Glomerular endothelial cell (primary cell): ENCODE measurements around the gene OR51E1. TPM values are rescaled to one million over a fixed set of nuclear protein-coding genes. Genes with fewer than 3 reads are reported as not detected.

Experiments
- DNase-seq: peaks from one replicate; pipeline ENCODE4 v3.0.0-alpha.2; 2011; ENCODE audit warnings: low read depth, low spot score; ENCODE audit errors: extremely low read depth
- total RNA-seq: library from RNA; depleted of rRNA; stranded (reverse); fragments of >200 nt; gene quantifications from 2 replicates; pipeline ENCODE4 v1.2.3, GENCODE V29; 2015

Gene OR51E1
- total RNA-seq, 1 donor from 2014 or later = not detected

- DNase-seq = no peak
Measured at GRCh38 chr11:4704054-4704789, 60.4 kb downstream of the OR51E1 start, which contains the start of gene MMP26. MMP26 (plus strand) TSS chr11:4704784.

- DNase-seq = no peak
Measured at GRCh38 chr11:4704790-4705334, 61.1 kb downstream of the OR51E1 start.

Other genes starting within 250 kb of the OR51E1 start
- gene OR52K2, start 194.7 kb upstream of the OR51E1 start, total RNA-seq = not detected in 2 replicates
- gene OR52K1, start 161.3 kb upstream of the OR51E1 start, total RNA-seq = not detected in 2 replicates
- not detected in 2 replicates for gene OR52M1, start 98.8 kb upstream of the OR51E1 start, total RNA-seq
- not detected in 2 replicates for gene OR52I2, start 62.2 kb upstream of the OR51E1 start, total RNA-seq
- not detected in 2 replicates for gene OR52I1, start 49.9 kb upstream of the OR51E1 start, total RNA-seq
- gene TRIM68, start 35.8 kb upstream of the OR51E1 start, total RNA-seq = 21.0 and 21.9 TPM in 2 replicates
- not detected in 2 replicates for gene OR51D1, start 6.5 kb upstream of the OR51E1 start, total RNA-seq
- gene OR51E2, start 53.9 kb downstream of the OR51E1 start, total RNA-seq = 0.06 TPM in 1 of 2 replicates, not detected in the other
- not detected in 2 replicates for gene MMP26, start 60.8 kb downstream of the OR51E1 start, total RNA-seq
- gene OR51F1, start 126.0 kb downstream of the OR51E1 start, total RNA-seq = not detected in 2 replicates
- gene OR52R1, start 160.4 kb downstream of the OR51E1 start, total RNA-seq = not detected in 2 replicates
- gene OR51F2, start 177.3 kb downstream of the OR51E1 start, total RNA-seq = not detected in 2 replicates
- gene OR51S1, start 205.2 kb downstream of the OR51E1 start, total RNA-seq = not detected in 2 replicates
- gene OR51T1, start 237.9 kb downstream of the OR51E1 start, total RNA-seq = not detected in 2 replicates